Immature natural killer cell (primary cell): ENCODE data around the gene S100A12. TPM values are rescaled to one million over a fixed set of nuclear protein-coding genes. Genes with fewer than 3 reads are reported as not detected.
"Not testable (repeated sequence)": the region's sequence is repeated elsewhere in the genome, so short reads cannot be mapped to it uniquely, and the experiment has no call there.

Source experiments
- DNase-seq, 3 donors: peaks; one replicate each; pipeline ENCODE4 v3.0.0; 2022; ENCODE audit warnings: mixed read lengths in 1 of 3
- H3K27ac Mint-ChIP-seq, 6 donors: one replicate each; pipeline ENCODE4 v1.8.0; 2020; ENCODE audit warnings: mixed read lengths in 6 of 6, mild to moderate bottlenecking in 5 of 6, inconsistent platforms in 4 of 6, moderate library complexity in 3 of 6
- H3K27me3 Mint-ChIP-seq, 3 donors: one replicate each; pipeline ENCODE4 v1.8.0; 2020 to 2021; ENCODE audit warnings: low read depth in 3 of 3, mild to moderate bottlenecking in 3 of 3, mixed read lengths in 3 of 3, moderate library complexity in 3 of 3, inconsistent platforms in 1 of 3
- H3K36me3 Mint-ChIP-seq, 3 donors: one replicate each; pipeline ENCODE4 v1.8.0; 2020; ENCODE audit warnings: mixed read lengths in 3 of 3, inconsistent platforms in 2 of 3, mild to moderate bottlenecking in 2 of 3
- H3K4me1 Mint-ChIP-seq, 2 donors: one replicate each; pipeline ENCODE4 v1.8.0; 2020; ENCODE audit warnings: inconsistent platforms in 2 of 2, mild to moderate bottlenecking in 2 of 2, mixed read lengths in 2 of 2, moderate library complexity in 1 of 2
- H3K4me3 Mint-ChIP-seq, 5 donors: one replicate each; pipeline ENCODE4 v1.8.0; 2020; ENCODE audit warnings: mild to moderate bottlenecking in 5 of 5, mixed read lengths in 5 of 5, inconsistent platforms in 3 of 5, moderate library complexity in 3 of 5
- H3K9me3 Mint-ChIP-seq, 6 donors: one replicate each; pipeline ENCODE4 v1.8.0; 2020; ENCODE audit warnings: mild to moderate bottlenecking in 6 of 6, mixed read lengths in 6 of 6, inconsistent platforms in 4 of 6, moderate library complexity in 3 of 6
- polyA plus RNA-seq, 3 donors: library from polyadenylated mRNA; unstranded; fragments of 300-500 nt; fragmentation: Illumina TruSeq; gene quantifications; one replicate each; pipeline ENCODE4 v1.2.3, GENCODE V29; 2021

The S100A12 gene
- polyA plus RNA-seq, 3 donors from 2014 or later = 0.87 to 3.8 (median 2.6) TPM

DNA sequence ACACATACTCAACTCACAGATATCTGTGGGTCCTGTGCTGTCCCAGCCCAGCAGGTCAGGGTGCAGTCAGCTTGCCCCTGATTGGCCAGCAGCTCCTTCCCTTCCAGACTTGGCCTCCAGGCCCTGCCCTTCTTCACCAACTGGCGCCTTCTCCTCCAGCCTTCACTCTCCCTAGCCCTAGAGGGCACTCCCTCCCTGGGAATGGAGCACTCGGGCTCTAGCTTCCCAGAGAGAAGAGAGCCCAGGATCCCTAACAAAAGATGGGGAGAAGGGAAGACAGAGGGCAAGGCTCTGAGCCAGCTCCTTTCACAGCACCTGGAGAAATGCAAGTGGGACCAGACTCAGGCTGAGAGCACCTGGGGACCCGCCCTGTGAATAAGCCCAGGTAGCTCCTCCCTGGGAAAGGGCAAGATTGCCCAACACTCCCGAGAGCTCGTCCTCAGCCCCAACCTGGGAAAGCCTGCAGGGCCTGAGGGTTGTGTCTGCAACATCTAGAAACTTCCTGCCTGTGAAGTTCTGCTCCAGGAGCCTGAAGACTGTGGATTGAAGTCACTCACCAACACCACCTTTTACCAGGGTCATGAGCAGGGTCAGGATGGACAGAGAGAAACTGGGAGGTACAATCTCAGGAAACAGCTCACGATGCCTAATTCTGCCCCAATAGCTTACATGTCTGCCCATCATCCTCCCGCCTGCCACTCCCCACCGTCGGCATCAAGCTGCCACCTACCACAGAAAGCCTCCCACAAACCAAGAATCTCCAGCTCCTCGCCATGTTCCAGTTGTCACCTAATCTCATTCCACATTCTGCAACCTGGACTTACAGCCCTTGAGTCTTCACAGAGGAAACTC lies 26.7 kb downstream of the S100A12 start, which contains the start of gene PGLYRP4:
Gene PGLYRP4 (minus strand): TSS at position 331 of the 852 bp plus-strand sequence. CDS start 909 bp downstream, outside the sequence.
- no peak for DNase-seq
- no peak within 1 kb of the TSS for H3K27ac Mint-ChIP-seq
- no peaks in the 10 kb centered on the region for H3K36me3 Mint-ChIP-seq
- no peak within 1 kb of the TSS for H3K4me3 Mint-ChIP-seq
- H3K9me3 Mint-ChIP-seq = no peaks in the 10 kb centered on the region
- H3K4me1 Mint-ChIP-seq = peaks cover 15 to 17% of the 10 kb centered on the region in 2 donors
- H3K27me3 Mint-ChIP-seq = peaks cover 15 to 17% (median 15%) of the 10 kb centered on the region in 3 donors

DNA sequence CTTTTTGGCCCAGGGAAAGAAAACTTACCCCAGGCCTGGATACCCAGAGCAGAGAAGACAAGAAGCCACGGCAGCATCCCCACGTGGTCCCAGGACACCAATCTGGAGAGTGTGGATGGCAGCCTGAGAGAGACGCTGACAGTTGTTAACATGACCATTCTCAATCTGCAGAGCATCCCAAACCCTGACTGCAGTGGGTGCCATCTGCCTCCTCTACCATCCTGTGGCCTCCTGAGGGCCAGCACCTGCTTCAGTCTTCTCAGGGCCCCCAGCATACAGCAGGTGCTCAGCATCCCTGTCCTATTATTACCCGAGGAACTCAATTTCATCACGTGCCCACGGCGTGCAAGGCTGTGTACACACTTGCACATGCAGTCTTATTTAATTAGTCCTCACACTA lies 27.6 kb downstream of the S100A12 start:
- Mint-ChIP-seq H3K4me1 (peaks cover 15 to 17% of the 10 kb centered on the region in 2 donors), H3K36me3 (no peaks in the 10 kb centered on the region), H3K27ac (no peak overlapping the region), H3K9me3 (no peaks in the 10 kb centered on the region), H3K4me3 (no peak overlapping the region), H3K27me3 (peaks cover 15 to 19% (median 15%) of the 10 kb centered on the region in 3 donors)
- DNase-seq = no peak

DNA sequence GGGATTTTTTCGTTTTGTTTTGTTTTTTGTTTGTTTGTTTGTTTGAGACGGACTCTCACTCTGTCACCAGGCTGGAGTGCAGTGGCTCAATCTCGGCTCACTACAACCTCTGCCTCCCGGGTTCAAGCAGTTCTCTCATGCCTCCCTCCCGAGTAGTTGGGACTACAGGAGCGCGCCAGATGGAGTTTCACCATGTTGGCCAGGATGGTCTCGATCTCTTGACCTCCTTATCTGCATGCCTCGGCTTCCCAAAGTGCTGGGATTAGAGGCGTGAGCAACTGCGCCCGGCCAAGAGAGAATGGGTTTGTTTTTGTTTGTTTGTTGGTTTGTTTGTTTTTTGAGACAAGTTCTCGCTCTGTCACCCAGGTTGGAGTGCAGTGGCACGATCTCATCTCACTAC lies 28.4 kb downstream of the S100A12 start:
- Mint-ChIP-seq H3K4me1 (peaks cover 15 to 17% of the 10 kb centered on the region in 2 donors), H3K27me3 (peaks cover 14 to 20% (median 15%) of the 10 kb centered on the region in 3 donors)
- not testable (repeated sequence) for H3K36me3 Mint-ChIP-seq, DNase-seq, H3K27ac Mint-ChIP-seq, H3K9me3 Mint-ChIP-seq, H3K4me3 Mint-ChIP-seq

DNA sequence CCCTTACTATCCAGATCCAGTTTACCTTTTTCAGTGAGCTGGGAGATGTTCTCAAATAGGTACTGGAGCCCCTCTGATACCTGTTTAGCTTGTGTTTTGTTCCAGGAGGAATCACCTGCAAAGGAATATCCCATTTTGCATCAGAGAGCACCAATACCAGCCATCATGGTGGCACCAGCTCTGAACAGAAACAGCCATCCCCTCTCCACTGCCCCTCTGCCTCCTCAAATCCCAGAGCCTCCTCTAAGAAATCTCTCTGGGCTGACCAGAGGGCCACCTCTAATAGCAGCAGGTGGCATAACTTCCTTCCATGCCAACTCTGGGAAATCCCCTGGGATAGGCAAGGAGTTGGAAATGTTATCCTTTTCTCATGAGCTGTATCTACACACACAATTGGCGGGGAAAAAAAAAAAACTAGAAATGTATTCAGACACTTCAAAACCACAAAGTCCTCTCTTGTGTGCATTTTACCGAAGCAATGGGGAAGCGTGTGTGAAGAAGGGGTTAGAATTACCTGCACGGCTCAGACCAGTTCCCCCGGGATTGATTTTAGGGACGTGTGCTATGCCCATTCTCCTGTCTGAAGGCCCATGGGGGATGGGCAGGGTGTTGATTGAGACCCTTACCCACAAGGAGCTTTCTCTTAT lies 29.2 kb downstream of the S100A12 start:
- DNase-seq = no peak
- peaks cover 15 to 17% of the 10 kb centered on the region in 2 donors for H3K4me1 Mint-ChIP-seq
- H3K4me3 Mint-ChIP-seq = peak overlapping the region in 2 of 5 donors; percentile 19 to 34
- H3K36me3 Mint-ChIP-seq = no peaks in the 10 kb centered on the region
- no peak overlapping the region for H3K27ac Mint-ChIP-seq
- H3K27me3 Mint-ChIP-seq = peaks cover 14 to 20% (median 17%) of the 10 kb centered on the region in 3 donors
- H3K9me3 Mint-ChIP-seq = no peaks in the 10 kb centered on the region

DNA sequence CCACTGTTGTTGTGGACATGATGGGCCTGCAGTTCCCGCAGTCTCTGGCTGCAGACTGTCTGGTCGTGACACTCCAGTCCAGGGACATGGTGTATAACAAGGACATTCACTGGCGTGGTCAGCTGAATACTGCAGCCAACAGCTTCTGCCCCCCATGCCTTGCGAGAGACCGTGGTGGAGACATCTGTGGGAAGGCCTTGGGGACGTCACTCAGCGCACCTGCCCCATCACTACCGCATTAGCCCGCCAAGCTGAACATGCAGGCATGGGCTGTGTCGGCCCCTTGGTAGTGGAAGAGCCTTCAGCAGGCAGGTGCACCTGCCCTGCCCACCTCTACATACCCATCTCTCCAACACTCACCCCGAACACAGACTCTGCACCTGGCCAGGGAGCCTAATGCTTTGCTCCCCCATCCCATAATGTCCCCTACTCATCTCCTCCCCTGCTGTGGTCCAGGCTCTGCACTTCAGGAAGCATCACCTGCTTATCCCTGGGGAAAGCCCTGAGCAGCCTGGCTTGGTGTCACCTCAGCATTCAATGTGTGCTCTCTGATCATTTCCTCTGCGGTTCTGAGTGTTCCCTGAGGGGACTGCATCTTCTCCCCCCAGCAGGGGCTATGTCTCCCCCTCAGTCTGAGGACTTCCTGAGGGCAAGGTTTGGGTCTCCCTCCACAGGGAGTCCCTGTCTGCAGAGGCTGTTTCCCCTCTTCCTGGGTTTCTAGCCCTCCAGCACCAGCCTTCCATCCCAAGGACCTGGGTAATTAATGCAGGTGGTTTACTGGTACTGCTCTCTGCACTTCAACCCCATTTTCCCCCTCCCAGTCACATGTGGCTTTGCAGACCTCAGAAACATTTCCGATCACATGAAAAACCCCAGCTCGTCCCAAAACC lies 30.0 kb downstream of the S100A12 start:
- no peak for DNase-seq
- Mint-ChIP-seq H3K27me3 (peaks cover 16 to 20% (median 19%) of the 10 kb centered on the region in 3 donors), H3K36me3 (no peaks in the 10 kb centered on the region), H3K4me3 (peak overlapping the region in 2 of 5 donors; percentile 19 to 34), H3K9me3 (no peaks in the 10 kb centered on the region), H3K27ac (no peak overlapping the region), H3K4me1 (peaks cover 15 to 17% of the 10 kb centered on the region in 2 donors)

DNA sequence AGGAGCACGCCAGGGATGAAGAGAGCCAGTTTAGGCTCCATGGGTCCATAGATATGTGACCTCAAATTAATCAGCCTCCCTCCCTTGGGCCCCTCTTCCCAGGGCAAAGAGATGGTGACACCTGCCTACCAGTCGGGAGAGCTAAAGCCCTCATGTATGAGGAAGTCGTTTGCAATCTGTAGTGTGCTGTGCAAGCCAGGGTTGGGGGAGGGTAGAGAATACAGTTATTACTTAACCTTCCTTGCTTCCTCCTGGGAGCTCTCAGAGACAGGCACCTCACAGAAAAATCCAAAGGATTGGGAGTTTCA lies 30.7 kb downstream of the S100A12 start:
- Mint-ChIP-seq H3K4me1 (peaks cover 19 to 20% of the 10 kb centered on the region in 2 donors), H3K9me3 (no peaks in the 10 kb centered on the region), H3K4me3 (no peak overlapping the region), H3K36me3 (no peaks in the 10 kb centered on the region), H3K27ac (no peak overlapping the region), H3K27me3 (peaks cover 16 to 20% (median 20%) of the 10 kb centered on the region in 3 donors)
- no peak for DNase-seq

DNA sequence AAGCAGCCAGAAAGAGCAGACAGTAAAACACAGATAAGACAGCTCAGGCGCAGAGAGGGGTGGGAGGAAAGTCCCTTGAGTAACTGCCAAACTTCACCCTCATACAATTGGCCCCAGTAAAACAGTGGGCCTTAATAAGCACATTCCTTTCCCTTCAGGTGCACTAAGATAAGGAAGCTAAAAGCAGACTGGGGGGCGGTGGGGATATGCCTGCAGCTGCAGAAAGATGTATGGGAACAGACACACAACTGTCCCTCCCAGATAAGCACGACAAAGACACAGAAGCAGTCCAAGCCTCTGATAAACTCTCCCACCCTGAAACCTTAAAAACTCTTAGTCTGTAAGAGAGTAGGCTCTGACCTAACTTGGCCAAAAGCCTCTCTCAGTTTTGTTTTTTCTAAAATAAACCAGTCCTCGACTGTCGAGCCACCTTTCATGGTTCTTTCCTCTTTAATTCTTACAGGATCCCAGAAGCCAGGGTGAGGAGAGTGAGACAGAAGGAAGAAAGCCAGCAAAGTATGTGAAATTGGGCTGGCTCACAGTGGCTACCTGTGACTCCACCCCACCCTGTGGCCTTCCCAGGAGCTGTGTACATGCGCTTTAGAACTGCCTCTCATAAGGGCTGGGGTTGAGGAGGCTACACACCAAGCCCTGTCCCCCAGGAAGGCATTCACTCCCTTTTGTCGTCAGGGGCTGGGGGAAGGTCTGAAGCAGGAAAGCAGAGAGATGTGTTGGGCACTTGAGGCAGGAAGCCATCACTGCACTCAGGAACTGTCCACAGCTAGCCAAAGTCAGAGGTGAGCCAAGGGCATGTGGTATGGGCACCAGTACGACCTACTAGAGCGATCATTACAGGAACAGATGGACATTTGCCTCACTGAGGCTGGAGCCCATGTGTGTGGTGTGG lies 31.4 kb downstream of the S100A12 start:
- Mint-ChIP-seq H3K4me1 (peaks cover 20% of the 10 kb centered on the region in 2 donors), H3K36me3 (no peaks in the 10 kb centered on the region), H3K27ac (no peak overlapping the region), H3K4me3 (no peak overlapping the region), H3K9me3 (no peaks in the 10 kb centered on the region), H3K27me3 (peaks cover 16 to 20% (median 19%) of the 10 kb centered on the region in 3 donors)
- no peak for DNase-seq

DNA sequence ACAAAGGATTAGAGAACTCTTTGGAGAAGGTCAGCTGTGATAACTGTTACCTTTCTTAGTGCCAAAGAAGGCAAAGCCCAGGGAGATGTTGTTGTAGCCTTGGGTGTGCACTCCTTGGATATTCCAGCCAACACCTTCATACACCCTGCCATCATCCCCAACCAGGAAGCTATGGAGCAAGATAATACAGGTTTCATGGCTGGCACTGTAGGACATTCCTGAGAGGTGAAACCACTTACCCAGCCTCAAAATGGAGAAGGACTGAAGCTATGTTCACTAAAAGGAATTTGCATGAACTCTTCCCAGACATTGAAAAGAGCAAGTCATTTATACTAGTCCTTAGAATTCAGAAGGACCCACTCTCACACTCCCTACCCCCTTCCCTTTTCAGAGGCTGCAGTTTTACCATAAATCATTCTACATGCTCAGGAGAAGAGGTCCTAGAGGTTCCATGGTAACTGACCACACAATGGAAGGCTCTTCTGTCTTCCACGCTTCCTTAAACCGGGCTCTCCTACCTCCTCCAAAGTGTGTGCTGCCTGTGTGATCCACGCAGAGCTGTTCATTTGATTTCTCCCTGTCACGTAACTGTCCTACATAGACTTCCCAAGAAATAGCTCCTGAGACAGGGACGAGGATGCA lies 32.3 kb downstream of the S100A12 start:
- no peak for DNase-seq
- H3K27ac Mint-ChIP-seq = no peak overlapping the region
- peaks cover 20% of the 10 kb centered on the region in 2 donors for H3K4me1 Mint-ChIP-seq
- peaks cover 18 to 19% (median 19%) of the 10 kb centered on the region in 3 donors for H3K27me3 Mint-ChIP-seq
- no peak overlapping the region for H3K4me3 Mint-ChIP-seq
- H3K9me3 Mint-ChIP-seq = no peaks in the 10 kb centered on the region
- H3K36me3 Mint-ChIP-seq = no peaks in the 10 kb centered on the region

DNA sequence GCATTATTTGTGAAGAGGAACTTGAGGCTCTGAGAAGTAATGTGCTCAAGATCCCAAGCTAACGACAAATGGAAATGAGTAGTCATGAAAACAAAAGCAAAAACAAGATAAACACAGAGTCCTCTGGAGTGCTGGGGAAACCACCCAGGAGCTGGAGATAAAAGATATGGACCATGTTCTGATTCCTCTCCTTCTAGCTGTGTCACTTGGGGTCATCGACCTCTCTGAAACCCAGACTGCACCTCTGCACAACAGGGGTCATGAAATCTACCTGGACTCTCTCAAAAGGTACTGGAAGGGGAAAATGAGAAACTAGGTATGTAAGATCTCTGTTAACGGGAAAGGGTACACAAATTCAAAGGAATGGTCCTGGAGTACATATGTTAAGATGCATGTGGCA lies 33.2 kb downstream of the S100A12 start:
- Mint-ChIP-seq H3K27me3 (peaks cover 15 to 16% (median 16%) of the 10 kb centered on the region in 3 donors), H3K4me3 (no peak overlapping the region), H3K36me3 (no peaks in the 10 kb centered on the region), H3K9me3 (no peaks in the 10 kb centered on the region), H3K27ac (no peak overlapping the region), H3K4me1 (peaks cover 20% of the 10 kb centered on the region in 2 donors)
- DNase-seq = no peak

DNA sequence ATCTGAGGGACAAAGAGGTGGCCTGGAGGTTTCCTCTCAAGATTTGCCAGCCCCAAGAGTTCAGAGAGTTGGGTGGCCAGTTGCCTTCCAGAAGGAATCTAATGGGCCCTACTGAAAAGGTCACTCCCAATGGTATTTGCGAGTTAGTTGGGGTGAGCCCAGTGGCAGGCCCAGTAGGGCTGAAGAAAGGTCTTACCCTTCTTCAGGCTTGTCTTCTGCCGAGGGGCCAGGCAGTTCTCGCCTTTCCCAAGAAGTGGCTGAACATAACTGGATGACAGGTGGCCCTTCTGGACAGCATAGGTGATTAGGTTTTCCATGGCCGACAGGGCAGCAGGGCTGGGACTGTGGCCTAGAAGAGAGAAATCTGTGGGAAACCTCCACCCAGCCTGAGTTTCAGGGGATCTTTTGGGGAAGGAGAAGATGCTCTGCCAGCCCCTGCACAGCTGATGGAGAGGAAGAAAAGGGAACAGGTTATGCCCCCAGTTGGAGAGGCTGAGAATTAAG lies 33.9 kb downstream of the S100A12 start:
- H3K9me3 Mint-ChIP-seq = no peaks in the 10 kb centered on the region
- H3K4me3 Mint-ChIP-seq = no peak overlapping the region
- DNase-seq = no peak
- H3K4me1 Mint-ChIP-seq = peaks cover 17% of the 10 kb centered on the region in 2 donors
- H3K36me3 Mint-ChIP-seq = no peaks in the 10 kb centered on the region
- H3K27ac Mint-ChIP-seq = no peak overlapping the region
- peaks cover 13 to 16% (median 13%) of the 10 kb centered on the region in 3 donors for H3K27me3 Mint-ChIP-seq

DNA sequence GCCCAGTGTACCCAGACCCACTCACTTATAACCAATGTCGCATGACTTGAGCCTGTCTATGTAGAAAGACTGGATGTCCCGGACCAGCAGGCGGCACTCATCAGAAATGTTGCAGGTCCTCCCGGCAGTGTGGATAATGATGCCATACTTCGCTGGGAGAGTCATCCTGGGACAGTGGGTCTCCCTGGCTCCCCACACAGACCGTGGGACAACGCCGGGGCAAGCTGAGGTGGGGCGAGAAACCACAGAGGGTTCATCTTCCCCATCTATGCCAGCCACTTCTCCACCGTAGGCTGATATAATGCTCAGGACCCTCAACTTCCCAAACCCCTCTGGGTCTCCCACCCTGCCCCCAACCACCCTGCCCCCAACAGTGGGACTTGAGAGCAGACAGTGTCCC lies 35.1 kb downstream of the S100A12 start:
- Mint-ChIP-seq H3K27ac (no peak overlapping the region), H3K36me3 (no peaks in the 10 kb centered on the region), H3K27me3 (peaks cover 12 to 15% (median 13%) of the 10 kb centered on the region in 3 donors), H3K4me1 (peaks cover 6% of the 10 kb centered on the region in 2 donors), H3K4me3 (no peak overlapping the region), H3K9me3 (no peaks in the 10 kb centered on the region)
- DNase-seq = no peak

DNA sequence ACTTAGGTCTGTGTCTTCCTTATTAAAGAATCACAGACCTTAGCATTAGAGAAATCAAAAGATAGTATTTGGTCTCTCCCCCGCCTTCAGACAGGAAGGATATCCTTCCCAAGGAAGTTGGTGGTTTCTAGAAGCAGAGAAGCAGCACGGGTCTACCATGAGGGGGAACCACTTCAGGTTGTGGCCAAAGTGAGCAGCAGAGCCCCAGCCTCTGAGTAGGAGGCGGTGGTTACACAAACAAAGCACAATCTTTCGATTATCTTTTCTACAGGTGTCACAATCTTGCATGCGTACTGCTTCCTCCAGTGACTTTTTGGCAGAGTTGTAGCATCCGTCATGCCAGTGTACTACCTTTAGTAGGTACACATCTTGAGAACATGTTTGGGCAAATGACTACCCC lies 35.6 kb downstream of the S100A12 start:
- Mint-ChIP-seq H3K4me1 (peaks cover 3 to 6% of the 10 kb centered on the region in 2 donors), H3K4me3 (no peak overlapping the region), H3K27ac (no peak overlapping the region), H3K27me3 (peaks cover 12 to 15% (median 13%) of the 10 kb centered on the region in 3 donors), H3K9me3 (no peaks in the 10 kb centered on the region), H3K36me3 (no peaks in the 10 kb centered on the region)
- no peak for DNase-seq
